K562 (cell line): ENCODE results near the gene GDF15. TPM values are rescaled to one million over a fixed set of nuclear protein-coding genes. Genes with fewer than 3 reads are reported as not detected.

Source experiments
- ARID1B ChIP-seq: fragments of 450-650 bp; IDR thresholded peaks from 2 replicates; pipeline ENCODE4 v1.6.1; 2016; ENCODE audit warnings: antibody characterized with exemption, mild to moderate bottlenecking, inconsistent platforms
- BMI1 ChIP-seq: fragments of 150-350 bp; IDR thresholded peaks from 2 replicates; pipeline ENCODE4 v1.6.1; 2014; ENCODE audit warnings: low read length
- CGGBP1 ChIP-seq: fragments of 250-450 bp; sonication (Bioruptor Pico); IDR thresholded peaks from 2 replicates; pipeline ENCODE4 v1.9.0; 2021; ENCODE audit warnings: mild to moderate bottlenecking
- FOSL1 ChIP-seq: fragments of 200-800 bp; sonication (Bioruptor generic); conservative IDR thresholded peaks from 2 replicates; pipeline ENCODE4 v1.6.1; 2016; ENCODE audit warnings: missing genetic modification characterization, missing compliant biosample characterization
- HDAC1 ChIP-seq, 2 experiments: fragments of 450-650 bp; IDR thresholded peaks; 2 replicates each; pipeline ENCODE4 v1.6.1; 2016 to 2017; ENCODE audit warnings: inconsistent platforms in 1 of 2, mild to moderate bottlenecking in 1 of 2, moderate library complexity in 1 of 2
- KLF16 ChIP-seq: IDR thresholded peaks from 2 replicates; pipeline ENCODE4 v1.6.1; 2016; ENCODE audit warnings: antibody characterized with exemption
- MEIS2 ChIP-seq: fragments of 450-650 bp; IDR thresholded peaks from 2 replicates; pipeline ENCODE4 v1.6.1; 2014; ENCODE audit warnings: mild to moderate bottlenecking; ENCODE audit not compliant: partially characterized antibody
- NFIC ChIP-seq: fragments of 450-650 bp; IDR thresholded peaks from 2 replicates; pipeline ENCODE4 v1.6.1; 2017; ENCODE audit warnings: mild to moderate bottlenecking, inconsistent platforms
- NR2C1 ChIP-seq, 2 experiments: fragments of 450-650 bp; IDR thresholded peaks; 2 replicates each; pipeline ENCODE4 v1.6.1; 2017; ENCODE audit warnings: mild to moderate bottlenecking in 2 of 2, antibody characterized with exemption in 1 of 2, inconsistent platforms in 1 of 2, missing compliant biosample characterization in 1 of 2, missing genetic modification characterization in 1 of 2
- RBFOX2 ChIP-seq: fragments of 200-400 bp; formaldehyde crosslinking; IDR thresholded peaks from 2 replicates; pipeline ENCODE4 v1.6.1; 2017; ENCODE audit warnings: low read depth, mild to moderate bottlenecking, low read length, moderate library complexity
- RFX1 ChIP-seq: fragments of 450-650 bp; IDR thresholded peaks from 2 replicates; pipeline ENCODE4 v1.6.1; 2016; ENCODE audit warnings: mild to moderate bottlenecking, moderate library complexity
- SMAD4 ChIP-seq: fragments of 250-450 bp; sonication (Bioruptor Pico); conservative IDR thresholded peaks from 2 replicates; pipeline ENCODE4 v1.8.0; 2021; ENCODE audit warnings: inconsistent platforms, mild to moderate bottlenecking, moderate library complexity
- SMARCC2 ChIP-seq: fragments of 450-650 bp; IDR thresholded peaks from 2 replicates; pipeline ENCODE4 v1.6.1; 2017; ENCODE audit warnings: antibody characterized with exemption, moderate library complexity, mild to moderate bottlenecking, low read depth
- SRF ChIP-seq, 2 experiments: fragments of 250-450, 450-650 bp in 1 of 2; sonication (Bioruptor Pico) in 1 of 2; sonication (generic) in 1 of 2; formaldehyde crosslinking; IDR thresholded peaks; 2 replicates each; pipeline versions ENCODE4 v1.5.0 to v1.5.1; 2020 to 2022; ENCODE audit warnings: mild to moderate bottlenecking in 1 of 2, missing genetic modification reagents in 1 of 2
- TFAP4 ChIP-seq: sonication (generic); formaldehyde crosslinking; IDR thresholded peaks from 2 replicates; pipeline ENCODE4 v1.8.0; 2022; ENCODE audit warnings: missing genetic modification reagents, mild to moderate bottlenecking, moderate library complexity, borderline replicate concordance
- ZBTB7A ChIP-seq: IDR thresholded peaks from 2 replicates; pipeline ENCODE4 v1.6.1; 2011; ENCODE audit warnings: low read depth, mild to moderate bottlenecking, low read length, moderate library complexity, borderline replicate concordance; ENCODE audit not compliant: control insufficient read depth
- ZNF121 ChIP-seq: sonication (generic); formaldehyde crosslinking; conservative IDR thresholded peaks from 2 replicates; pipeline ENCODE4 v1.8.0; 2022; ENCODE audit warnings: missing genetic modification reagents
- ZNF133 ChIP-seq: fragments of 250-450 bp; sonication (Bioruptor Pico); IDR thresholded peaks from 2 replicates; pipeline ENCODE4 v1.4.0; 2020; ENCODE audit warnings: mild to moderate bottlenecking
- ZNF140 ChIP-seq: fragments of 250-450 bp; sonication (Bioruptor Pico); IDR thresholded peaks from 2 replicates; pipeline ENCODE4 v1.8.0; 2021; ENCODE audit warnings: moderate library complexity, mild to moderate bottlenecking, inconsistent platforms
- ZNF184 ChIP-seq: sonication (generic); formaldehyde crosslinking; IDR thresholded peaks from 2 replicates; pipeline ENCODE4 v1.5.0; 2020; ENCODE audit warnings: missing genetic modification reagents
- ZNF274 ChIP-seq: IDR thresholded peaks from 2 replicates; pipeline ENCODE4 v1.6.1; 2011; ENCODE audit warnings: low read depth, mild to moderate bottlenecking, low read length, moderate library complexity, borderline replicate concordance
- ZNF280A ChIP-seq: fragments of 450-650 bp; IDR thresholded peaks from 2 replicates; pipeline ENCODE4 v1.6.1; 2018; ENCODE audit warnings: mild to moderate bottlenecking, low read depth; ENCODE audit not compliant: partially characterized antibody
- ZNF316 ChIP-seq: fragments of 450-650 bp; IDR thresholded peaks from 2 replicates; pipeline ENCODE4 v1.6.1; 2016
- ZSCAN32 ChIP-seq: fragments of 450-650 bp; formaldehyde crosslinking; IDR thresholded peaks from 2 replicates; pipeline ENCODE4 v1.4.0; 2020; ENCODE audit warnings: mild to moderate bottlenecking, moderate library complexity
- polyA plus RNA-seq, 8 experiments: library from polyadenylated mRNA; depleted of rRNA in 4 of 8; stranded (reverse) in 5 of 8; unstranded in 3 of 8; fragments of >200 nt; fragmentation: Nextera tagmentation in 2 of 8; fragmentation: Illumina TruSeq in 1 of 8; extraction: Ambion mirVana in 2 of 8; extraction: Trizol in 1 of 8; gene quantifications; 2 replicates each; pipeline versions ENCODE4 v1.2.1 to v1.2.3, GENCODE V29; 2011 to 2014; ENCODE audit warnings: inconsistent platforms in 1 of 8, missing spikeins in 1 of 8
- total RNA-seq, 7 experiments: library from RNA; depleted of rRNA in 6 of 7; stranded (reverse); fragments of >200 nt in 6 of 7; fragmentation: Illumina TruSeq in 2 of 7; extraction: Trizol in 2 of 7; gene quantifications; 2 replicates each; pipeline versions ENCODE4 v1.2.1 to v1.2.3, GENCODE V29; 2011 to 2021; ENCODE audit warnings: low replicate concordance in 1 of 7
- TF ChIP-seq, protein P1 (sequence below): sonication (generic); formaldehyde crosslinking; IDR thresholded peaks from 2 replicates; pipeline ENCODE4 v1.8.0; 2022; ENCODE audit warnings: mild to moderate bottlenecking, missing genetic modification reagents
- TF ChIP-seq, protein P2 (sequence below): IDR thresholded peaks from 3 replicates; pipeline ENCODE4 v1.6.1; 2011; ENCODE audit warnings: borderline replicate concordance, mild to moderate bottlenecking; ENCODE audit not compliant: insufficient read length, insufficient read depth

GDF15 gene
- total and polyA plus RNA-seq, 9 of the 15 experiments (the other 6 are each of a cell fraction or from before 2014, with no cell fraction given), result 2.3 to 82.4 (median 12.5) TPM

DNA sequence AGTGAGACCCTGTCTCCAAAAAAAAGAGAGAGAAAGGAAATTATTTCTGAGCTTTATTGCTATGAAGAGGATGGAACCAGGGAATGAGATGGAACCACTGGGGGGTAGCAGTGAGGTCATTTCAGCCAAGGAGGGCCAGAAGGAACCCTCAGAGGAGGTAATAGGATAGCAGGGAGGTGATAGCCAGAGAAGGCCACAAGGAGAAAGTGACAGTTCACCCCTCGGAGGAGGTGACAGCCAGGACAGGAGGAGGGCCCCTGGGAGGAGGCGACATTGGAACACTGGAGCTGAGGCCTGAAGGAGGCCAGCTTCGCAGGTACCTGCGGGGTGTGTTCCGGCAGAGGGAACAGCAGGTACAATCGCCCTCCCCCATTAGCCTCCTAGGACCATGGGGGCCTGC, 46.2 kb upstream of the GDF15 start (continued):
- TF ChIP-seq FOSL1, result no peak
- peak; percentile 64 for TF ChIP-seq MEIS2
- TF ChIP-seq, protein P1, sequence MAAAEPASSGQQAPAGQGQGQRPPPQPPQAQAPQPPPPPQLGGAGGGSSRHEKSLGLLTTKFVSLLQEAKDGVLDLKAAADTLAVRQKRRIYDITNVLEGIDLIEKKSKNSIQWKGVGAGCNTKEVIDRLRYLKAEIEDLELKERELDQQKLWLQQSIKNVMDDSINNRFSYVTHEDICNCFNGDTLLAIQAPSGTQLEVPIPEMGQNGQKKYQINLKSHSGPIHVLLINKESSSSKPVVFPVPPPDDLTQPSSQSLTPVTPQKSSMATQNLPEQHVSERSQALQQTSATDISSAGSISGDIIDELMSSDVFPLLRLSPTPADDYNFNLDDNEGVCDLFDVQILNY (CRISPR knock-in tag), result no peak
- TF ChIP-seq KLF16, result no peak
- TF ChIP-seq ZNF280A, result no peak
- TF ChIP-seq ZSCAN32 (CRISPR knock-in tag), result no peak
- TF ChIP-seq, protein P2, sequence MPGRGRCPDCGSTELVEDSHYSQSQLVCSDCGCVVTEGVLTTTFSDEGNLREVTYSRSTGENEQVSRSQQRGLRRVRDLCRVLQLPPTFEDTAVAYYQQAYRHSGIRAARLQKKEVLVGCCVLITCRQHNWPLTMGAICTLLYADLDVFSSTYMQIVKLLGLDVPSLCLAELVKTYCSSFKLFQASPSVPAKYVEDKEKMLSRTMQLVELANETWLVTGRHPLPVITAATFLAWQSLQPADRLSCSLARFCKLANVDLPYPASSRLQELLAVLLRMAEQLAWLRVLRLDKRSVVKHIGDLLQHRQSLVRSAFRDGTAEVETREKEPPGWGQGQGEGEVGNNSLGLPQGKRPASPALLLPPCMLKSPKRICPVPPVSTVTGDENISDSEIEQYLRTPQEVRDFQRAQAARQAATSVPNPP, result no peak
- TF ChIP-seq TFAP4, result peak; percentile 37; the same call in 1 of the 2 replicates
- TF ChIP-seq SRF (CRISPR knock-in tag; IDR thresholded peaks at IDR 0.05), result peak in 1 of 2 experiments; percentile 38; a peak in 1 of 4 replicates
- 0 out of 2 replicates have a peak, but pooled peaks have one; percentile 35 for TF ChIP-seq ARID1B
- TF ChIP-seq ZNF121, result no peak
- no peak for TF ChIP-seq ZNF184 (CRISPR knock-in tag)
- 0 out of 2 replicates have a peak, but pooled peaks have one; percentile 6 for TF ChIP-seq NFIC
- no peak for TF ChIP-seq CGGBP1 (CRISPR knock-in tag)
- no peak for TF ChIP-seq HDAC1 (IDR thresholded peaks at IDR 0.05)
- no peak for TF ChIP-seq ZNF316
- no peak for TF ChIP-seq SMARCC2
- TF ChIP-seq ZNF274, result no peak
- peak; percentile 45; the same call in 1 of the 2 replicates for TF ChIP-seq ZBTB7A
- TF ChIP-seq RBFOX2, result no peak
- TF ChIP-seq ZNF140, result no peak
- no peak for TF ChIP-seq RFX1
- no peak for TF ChIP-seq BMI1
- no peak for TF ChIP-seq SMAD4 (CRISPR knock-in tag)
- peak; percentile 37; the same call in 1 of the 2 replicates for TF ChIP-seq NR2C1 (IDR thresholded peaks at IDR 0.05)
- TF ChIP-seq NR2C1 (tag; IDR thresholded peaks at IDR 0.05), result no peak
- TF ChIP-seq ZNF133, result no peak
